Astrocyte of the spinal cord (primary cell): ENCODE data around the gene ISX.
A peak's percentile ranks its signal among the peaks of the same experiment; 100 is the strongest.
"Not testable (repeated sequence)": the region's sequence is repeated elsewhere in the genome, so short reads cannot be mapped to it uniquely, and the experiment has no call there.

Experiments
- DNase-seq: peaks from one replicate; pipeline ENCODE4 v3.0.0; 2011; ENCODE audit warnings: low read depth, low spot score
- H3K4me3 ChIP-seq: 2 replicates; pipeline ENCODE4 v1.5.1; 2011; ENCODE audit warnings: low read depth, mild to moderate bottlenecking, low read length, moderate library complexity
- in situ Hi-C: cut with HindIII; loops from 2 replicates; pipeline ENCODE4 v1.10.0; 2017; ENCODE audit warnings: low sequenced_read_pairs
- TF ChIP-seq, protein P1 (sequence below): IDR thresholded peaks from 2 replicates; pipeline ENCODE4 v1.5.1; 2012; ENCODE audit warnings: low read depth, mild to moderate bottlenecking, low read length, inconsistent platforms

ISX gene

DNA sequence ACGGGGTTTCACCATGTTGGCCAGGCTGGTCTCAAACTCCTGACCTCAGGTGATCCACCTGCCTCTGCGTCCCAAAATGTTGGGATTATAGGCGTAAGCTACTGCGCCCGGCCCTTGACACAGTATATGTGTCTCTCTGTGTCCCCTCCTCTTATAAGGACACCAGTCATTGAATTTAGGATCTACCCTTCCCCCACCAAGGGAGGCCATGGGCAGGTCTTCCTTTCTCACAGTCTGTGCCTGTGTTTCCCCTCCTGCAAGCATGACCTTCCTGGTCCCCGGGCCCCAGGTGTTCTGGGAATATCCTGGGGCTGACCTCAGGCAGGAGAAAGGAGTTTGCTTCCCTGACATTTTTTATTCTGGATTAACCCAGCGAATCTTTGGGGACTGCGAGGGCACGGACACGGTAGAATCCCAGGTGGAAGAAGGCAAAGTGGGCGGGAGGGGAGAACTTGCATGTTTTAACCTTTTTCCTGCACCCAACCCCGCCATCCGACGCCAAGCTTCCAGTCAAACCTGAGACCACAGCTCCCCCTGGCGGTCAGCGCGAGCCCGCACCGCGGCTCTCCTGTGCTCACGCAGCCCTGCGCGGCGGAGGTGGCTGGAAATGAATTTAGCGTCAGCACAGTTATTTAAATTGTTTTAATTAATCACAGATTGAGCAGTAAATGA lies 42.1 kb upstream of the ISX start:
- TF ChIP-seq, protein P1, sequence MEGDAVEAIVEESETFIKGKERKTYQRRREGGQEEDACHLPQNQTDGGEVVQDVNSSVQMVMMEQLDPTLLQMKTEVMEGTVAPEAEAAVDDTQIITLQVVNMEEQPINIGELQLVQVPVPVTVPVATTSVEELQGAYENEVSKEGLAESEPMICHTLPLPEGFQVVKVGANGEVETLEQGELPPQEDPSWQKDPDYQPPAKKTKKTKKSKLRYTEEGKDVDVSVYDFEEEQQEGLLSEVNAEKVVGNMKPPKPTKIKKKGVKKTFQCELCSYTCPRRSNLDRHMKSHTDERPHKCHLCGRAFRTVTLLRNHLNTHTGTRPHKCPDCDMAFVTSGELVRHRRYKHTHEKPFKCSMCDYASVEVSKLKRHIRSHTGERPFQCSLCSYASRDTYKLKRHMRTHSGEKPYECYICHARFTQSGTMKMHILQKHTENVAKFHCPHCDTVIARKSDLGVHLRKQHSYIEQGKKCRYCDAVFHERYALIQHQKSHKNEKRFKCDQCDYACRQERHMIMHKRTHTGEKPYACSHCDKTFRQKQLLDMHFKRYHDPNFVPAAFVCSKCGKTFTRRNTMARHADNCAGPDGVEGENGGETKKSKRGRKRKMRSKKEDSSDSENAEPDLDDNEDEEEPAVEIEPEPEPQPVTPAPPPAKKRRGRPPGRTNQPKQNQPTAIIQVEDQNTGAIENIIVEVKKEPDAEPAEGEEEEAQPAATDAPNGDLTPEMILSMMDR: peak; percentile 78
- no peak overlapping the region for H3K4me3 ChIP-seq
- DNase-seq: peak; percentile 6
- in situ Hi-C loops: no loop called here

- TF ChIP-seq, protein P1: no peak
- no peak for DNase-seq
- in situ Hi-C loops: no loop called here
- no peak overlapping the region for H3K4me3 ChIP-seq
Observed at GRCh38 chr22:35024364-35024692, 41.6 kb upstream of the ISX start.

GRCh38 chr22:35030112-35030511 lies 35.8 kb upstream of the ISX start:
- H3K4me3 ChIP-seq, DNase-seq, in situ Hi-C loops: not testable (repeated sequence)

GRCh38 chr22:35032571-35032970 lies 33.4 kb upstream of the ISX start:
- DNase-seq: no peak
- TF ChIP-seq, protein P1: no peak
- in situ Hi-C loops: no loop called here
- H3K4me3 ChIP-seq: no peak overlapping the region

DNA sequence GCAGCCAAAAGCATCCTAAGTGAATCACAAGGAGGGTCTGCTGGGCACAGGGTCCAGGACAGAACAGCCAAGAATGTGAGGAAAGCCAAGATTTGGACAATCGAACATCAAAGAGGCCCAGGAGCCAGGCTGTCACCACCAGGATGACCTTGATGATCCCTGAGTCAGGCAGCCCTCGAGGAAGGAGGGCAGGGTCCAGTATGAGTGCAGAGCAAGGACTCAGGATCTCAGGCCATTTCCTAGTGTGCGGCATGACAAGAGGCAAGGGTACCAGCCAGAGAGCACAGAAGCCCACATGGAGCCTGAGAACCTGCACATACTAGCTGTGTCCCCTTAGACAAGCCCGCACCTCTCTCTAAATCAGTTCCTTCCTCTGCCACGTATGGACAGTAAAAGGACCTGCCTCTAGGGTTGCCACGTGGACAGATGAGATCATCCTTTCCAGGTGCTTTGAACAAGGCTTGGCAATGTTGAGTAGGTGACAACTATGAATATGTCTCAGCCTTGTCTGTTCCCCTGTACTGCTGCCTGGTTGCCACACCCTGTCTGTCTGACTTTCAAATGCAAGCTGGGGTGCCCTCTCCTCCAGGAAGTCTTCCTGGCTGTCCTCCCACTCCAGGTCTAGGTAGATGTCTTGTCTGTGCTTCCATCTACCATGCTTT lies 32.2 kb upstream of the ISX start:
- no peak overlapping the region for H3K4me3 ChIP-seq
- in situ Hi-C loops: no loop called here
- DNase-seq: no peak
- TF ChIP-seq, protein P1: no peak

GRCh38 chr22:35034963-35035362 lies 31.0 kb upstream of the ISX start:
- in situ Hi-C loops: no loop called here
- no peak overlapping the region for H3K4me3 ChIP-seq
- TF ChIP-seq, protein P1: no peak
- DNase-seq: no peak

- no peak overlapping the region for H3K4me3 ChIP-seq
- in situ Hi-C loops: no loop called here
- no peak for DNase-seq
- TF ChIP-seq, protein P1: peak; percentile 9
Observed at GRCh38 chr22:35037089-35037488, 28.9 kb upstream of the ISX start.
